Thoracic aorta (tissue), 2 donors: ENCODE data around the gene MAP4K3. TPM values are rescaled to one million over a fixed set of nuclear protein-coding genes. Genes with fewer than 3 reads are reported as not detected.
A peak's percentile ranks its signal among the peaks of the same experiment; 100 is the strongest.

Experiments
- ATAC-seq: fragments of 150-250 bp; one replicate; pipeline ENCODE4 v1.8.0; 2017; ENCODE audit warnings: low read depth; ENCODE audit not compliant: insufficient number of reproducible peaks, low FRiP score
- DNase-seq: peaks from one replicate; pipeline ENCODE4 v3.0.0-alpha.2; 2020; ENCODE audit warnings: low spot score
- H3K27ac ChIP-seq, 2 donors: fragments of 200-600 bp; sonication (generic); 1 replicate in 1 of 2; 2 replicates in 1 of 2; pipeline ENCODE4 v1.5.1; 2016; ENCODE audit warnings: mild to moderate bottlenecking in 2 of 2, moderate library complexity in 2 of 2
- H3K27me3 ChIP-seq: fragments of 200-600 bp; sonication (generic); replicated peaks from 2 replicates; pipeline ENCODE4 v1.6.0; 2016; ENCODE audit warnings: mild to moderate bottlenecking; ENCODE audit not compliant: insufficient read depth
- H3K36me3 ChIP-seq: fragments of 200-600 bp; sonication (generic); one replicate; pipeline ENCODE4 v1.5.1; 2016
- H3K4me1 ChIP-seq, 2 donors: fragments of 200-600 bp; sonication (generic); 1 replicate in 1 of 2; 2 replicates in 1 of 2; pipeline versions ENCODE4 v1.5.1 to v1.6.0; 2016; ENCODE audit warnings: low read depth in 2 of 2, mild to moderate bottlenecking in 1 of 2; ENCODE audit not compliant: control insufficient read depth in 1 of 2
- H3K4me3 ChIP-seq: fragments of 200-600 bp; sonication (generic); 2 replicates; pipeline ENCODE4 v1.5.1; 2016; ENCODE audit warnings: mild to moderate bottlenecking
- H3K9me3 ChIP-seq: fragments of 200-600 bp; sonication (generic); 2 replicates; pipeline ENCODE4 v1.5.1; 2016
- total RNA-seq, 2 donors: library from RNA; depleted of rRNA; stranded (reverse); fragments of >200 nt; gene quantifications; one replicate each; pipeline versions ENCODE4 v1.1.0 to v1.2.3, GENCODE V29; 2016
- TF ChIP-seq, protein P1 (sequence below): fragments of 200-600 bp; sonication (generic); IDR thresholded peaks from one replicate; pipeline ENCODE4 v1.5.1; 2019; ENCODE audit warnings: antibody characterized with exemption

The MAP4K3 gene
- total RNA-seq, 2 donors from 2014 or later = 53.7 to 58.8 TPM

DNA sequence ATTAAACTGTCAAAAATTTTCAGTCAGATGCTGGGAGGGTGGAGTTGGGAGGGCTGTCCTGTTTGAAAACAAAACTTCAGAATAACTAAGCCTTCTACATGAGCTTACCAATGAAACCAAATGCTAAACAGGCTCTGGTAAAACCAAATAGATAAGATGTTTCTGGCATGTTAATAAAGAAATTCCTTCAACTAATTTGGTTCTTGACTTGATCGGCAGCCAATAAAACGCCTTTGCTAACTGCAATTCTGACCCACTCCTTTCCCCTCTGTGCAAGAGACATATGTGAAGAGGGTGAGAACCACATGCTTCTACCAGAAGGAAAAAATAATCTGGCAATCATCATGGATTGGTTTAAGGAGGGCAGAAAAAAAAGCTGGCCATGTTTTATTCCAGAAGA, 20.9 kb downstream of the MAP4K3 start:
- H3K9me3 ChIP-seq = no peaks in the 10 kb centered on the region
- H3K4me3 ChIP-seq = no peak overlapping the region
- H3K36me3 ChIP-seq = no peaks in the 10 kb centered on the region
- no peaks in the 10 kb centered on the region for H3K27me3 ChIP-seq
- no peak overlapping the region for H3K27ac ChIP-seq
- no peak for DNase-seq
- TF ChIP-seq, protein P1, sequence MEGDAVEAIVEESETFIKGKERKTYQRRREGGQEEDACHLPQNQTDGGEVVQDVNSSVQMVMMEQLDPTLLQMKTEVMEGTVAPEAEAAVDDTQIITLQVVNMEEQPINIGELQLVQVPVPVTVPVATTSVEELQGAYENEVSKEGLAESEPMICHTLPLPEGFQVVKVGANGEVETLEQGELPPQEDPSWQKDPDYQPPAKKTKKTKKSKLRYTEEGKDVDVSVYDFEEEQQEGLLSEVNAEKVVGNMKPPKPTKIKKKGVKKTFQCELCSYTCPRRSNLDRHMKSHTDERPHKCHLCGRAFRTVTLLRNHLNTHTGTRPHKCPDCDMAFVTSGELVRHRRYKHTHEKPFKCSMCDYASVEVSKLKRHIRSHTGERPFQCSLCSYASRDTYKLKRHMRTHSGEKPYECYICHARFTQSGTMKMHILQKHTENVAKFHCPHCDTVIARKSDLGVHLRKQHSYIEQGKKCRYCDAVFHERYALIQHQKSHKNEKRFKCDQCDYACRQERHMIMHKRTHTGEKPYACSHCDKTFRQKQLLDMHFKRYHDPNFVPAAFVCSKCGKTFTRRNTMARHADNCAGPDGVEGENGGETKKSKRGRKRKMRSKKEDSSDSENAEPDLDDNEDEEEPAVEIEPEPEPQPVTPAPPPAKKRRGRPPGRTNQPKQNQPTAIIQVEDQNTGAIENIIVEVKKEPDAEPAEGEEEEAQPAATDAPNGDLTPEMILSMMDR = no peak
- no peak for ATAC-seq
- H3K4me1 ChIP-seq = peaks cover 63 to 77% of the 10 kb centered on the region in 2 donors

DNA sequence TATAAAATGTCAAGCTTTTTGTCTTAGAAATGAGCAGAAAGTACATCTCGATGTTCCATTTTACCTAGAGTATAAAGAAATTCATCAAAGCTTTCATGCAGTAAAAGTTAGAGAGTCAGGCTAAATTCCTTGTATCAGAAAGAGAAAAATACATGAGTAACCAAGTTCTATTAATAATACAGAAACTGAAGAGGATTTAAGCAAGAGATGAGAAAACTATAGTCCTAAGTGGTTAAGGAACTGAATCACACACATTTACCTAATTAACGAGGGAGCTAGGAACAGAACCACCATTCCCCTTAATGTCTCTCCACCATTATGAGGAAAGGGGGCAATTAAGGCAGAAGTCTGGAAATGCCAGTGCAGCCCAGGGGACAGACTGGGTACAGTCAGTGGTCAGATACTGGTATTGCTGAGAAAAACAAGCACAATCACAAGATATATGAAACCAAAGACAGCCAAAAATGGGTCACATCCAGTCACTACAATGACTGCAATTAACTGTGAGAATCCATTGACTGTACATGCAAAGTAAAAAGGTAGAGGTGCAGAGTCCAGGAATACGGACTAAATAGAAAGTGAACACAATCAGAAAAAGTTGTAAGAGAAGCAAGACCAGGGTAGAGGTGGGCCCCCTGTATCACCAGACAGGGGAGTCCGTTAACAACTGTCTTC, 23.9 kb downstream of the MAP4K3 start:
- Histone ChIP-seq H3K36me3 (no peaks in the 10 kb centered on the region), H3K4me1 (peaks cover 66 to 86% of the 10 kb centered on the region in 2 donors), H3K9me3 (no peaks in the 10 kb centered on the region), H3K27ac (no peak overlapping the region), H3K4me3 (no peak overlapping the region), H3K27me3 (no peaks in the 10 kb centered on the region)
- TF ChIP-seq, protein P1 = no peak
- DNase-seq (no peak), ATAC-seq (no peak)

DNA sequence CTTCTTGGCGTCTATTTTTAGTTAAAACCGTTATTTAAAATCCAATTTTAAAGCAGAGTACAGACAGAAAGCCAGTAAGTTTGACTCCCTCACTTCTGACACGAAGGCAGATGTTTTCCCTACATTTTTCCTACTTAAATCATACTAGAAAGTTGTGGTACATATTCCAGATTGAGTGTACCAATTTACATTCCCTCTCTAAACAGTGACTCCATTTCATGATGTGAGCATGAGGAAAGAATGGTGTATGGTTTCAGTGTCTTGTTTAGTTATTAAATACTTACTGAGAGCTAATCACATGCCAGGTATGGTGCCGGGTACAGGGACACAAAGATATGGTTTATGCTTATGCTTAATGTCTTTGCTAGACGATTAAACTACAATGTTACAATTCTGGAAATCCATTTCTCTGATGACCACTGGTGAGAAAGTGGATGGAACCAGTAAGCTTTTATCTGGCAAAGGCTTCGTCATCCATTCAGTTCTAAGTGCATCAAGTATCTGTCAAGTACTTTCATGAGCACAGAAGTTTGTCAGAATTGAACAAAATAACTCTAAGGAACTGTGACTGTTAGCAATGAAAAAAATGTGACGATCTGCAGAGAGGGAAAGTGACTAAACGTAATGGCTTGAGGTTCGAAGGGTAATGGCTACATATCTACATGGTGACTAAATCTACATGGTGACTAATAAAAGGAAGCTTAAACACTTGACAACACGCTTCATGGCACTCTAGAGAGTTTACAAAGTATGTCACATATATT, 25.7 kb downstream of the MAP4K3 start:
- no peaks in the 10 kb centered on the region for H3K36me3 ChIP-seq
- peaks cover 58 to 90% of the 10 kb centered on the region in 2 donors for H3K4me1 ChIP-seq
- no peaks in the 10 kb centered on the region for H3K9me3 ChIP-seq
- H3K27me3 ChIP-seq = no peaks in the 10 kb centered on the region
- TF ChIP-seq, protein P1 = no peak
- H3K27ac ChIP-seq = peak overlapping the region in 1 of 2 donors; percentile 44
- ATAC-seq (peak; percentile 63), DNase-seq (no peak)
- H3K4me3 ChIP-seq = peak overlapping the region; percentile 4

DNA sequence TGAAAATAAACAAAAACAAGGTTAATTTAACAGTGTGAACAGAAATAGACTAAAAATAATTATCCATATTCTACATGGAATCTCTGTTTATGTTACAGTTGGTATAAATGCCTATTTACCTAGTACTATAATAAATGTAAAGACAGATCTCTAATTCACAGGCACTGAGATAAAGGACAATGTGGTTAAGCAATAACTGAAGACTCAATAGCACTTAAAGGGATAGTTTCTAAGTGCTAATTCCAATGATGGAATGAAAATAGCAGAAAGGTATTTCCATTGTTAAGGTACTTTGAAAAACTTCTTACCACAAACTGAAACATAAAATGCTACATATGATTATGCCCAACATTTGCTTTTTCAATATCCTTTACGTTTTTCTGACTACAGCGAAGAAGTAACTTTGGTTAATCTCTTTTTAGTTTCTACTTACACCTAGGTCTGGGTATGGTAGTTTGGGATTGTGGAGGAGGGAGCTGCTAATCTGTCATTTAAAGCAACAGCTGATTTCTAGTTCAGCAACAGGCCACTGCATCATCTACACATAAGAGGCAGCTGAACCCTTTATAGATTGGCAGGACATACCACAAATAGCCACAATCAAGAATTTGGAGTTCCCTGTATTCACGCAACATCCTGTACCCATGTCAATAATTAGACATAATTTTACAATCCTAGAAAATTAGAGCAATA, 27.2 kb downstream of the MAP4K3 start:
- DNase-seq = no peak
- Histone ChIP-seq H3K27me3 (no peaks in the 10 kb centered on the region), H3K4me3 (no peak overlapping the region), H3K27ac (no peak overlapping the region), H3K36me3 (no peaks in the 10 kb centered on the region), H3K4me1 (peaks cover 55 to 96% of the 10 kb centered on the region in 2 donors), H3K9me3 (no peaks in the 10 kb centered on the region)
- TF ChIP-seq, protein P1 = no peak
- ATAC-seq = no peak
